Muscle layer of colon (tissue), 2 donors: ENCODE results near the gene GLUL.
"Not testable (repeated sequence)": the region's sequence is repeated elsewhere in the genome, so short reads cannot be mapped to it uniquely, and the experiment has no call there.

ENCODE experiments used
- H3K27ac ChIP-seq: one replicate; pipeline ENCODE4 v1.7.0; 2013; ENCODE audit warnings: low read depth, mild to moderate bottlenecking, low read length, moderate library complexity
- H3K27me3 ChIP-seq, 2 donors: one replicate each; pipeline ENCODE4 v1.7.0; 2013; ENCODE audit warnings: low read length in 2 of 2, mild to moderate bottlenecking in 2 of 2; ENCODE audit not compliant: insufficient read depth in 2 of 2, control insufficient read depth in 1 of 2
- H3K36me3 ChIP-seq: one replicate; pipeline ENCODE4 v1.7.0; 2013; ENCODE audit warnings: mild to moderate bottlenecking, low read length; ENCODE audit not compliant: insufficient read depth
- H3K4me1 ChIP-seq: one replicate; pipeline ENCODE4 v1.7.0; 2013; ENCODE audit warnings: mild to moderate bottlenecking, low read length; ENCODE audit not compliant: insufficient read depth
- H3K4me3 ChIP-seq, 2 donors: one replicate each; pipeline ENCODE4 v1.7.0; 2013; ENCODE audit warnings: low read length in 2 of 2, low read depth in 1 of 2, mild to moderate bottlenecking in 1 of 2, moderate library complexity in 1 of 2
- H3K9ac ChIP-seq: one replicate; pipeline ENCODE4 v1.7.0; 2013; ENCODE audit warnings: low read length
- H3K9me3 ChIP-seq: one replicate; pipeline ENCODE4 v1.7.0; 2013; ENCODE audit warnings: mild to moderate bottlenecking, low read length
- donor health status: abdominal sarcoma.
- donor health status: Adenocarcinoma of cecum.

GLUL gene

DNA sequence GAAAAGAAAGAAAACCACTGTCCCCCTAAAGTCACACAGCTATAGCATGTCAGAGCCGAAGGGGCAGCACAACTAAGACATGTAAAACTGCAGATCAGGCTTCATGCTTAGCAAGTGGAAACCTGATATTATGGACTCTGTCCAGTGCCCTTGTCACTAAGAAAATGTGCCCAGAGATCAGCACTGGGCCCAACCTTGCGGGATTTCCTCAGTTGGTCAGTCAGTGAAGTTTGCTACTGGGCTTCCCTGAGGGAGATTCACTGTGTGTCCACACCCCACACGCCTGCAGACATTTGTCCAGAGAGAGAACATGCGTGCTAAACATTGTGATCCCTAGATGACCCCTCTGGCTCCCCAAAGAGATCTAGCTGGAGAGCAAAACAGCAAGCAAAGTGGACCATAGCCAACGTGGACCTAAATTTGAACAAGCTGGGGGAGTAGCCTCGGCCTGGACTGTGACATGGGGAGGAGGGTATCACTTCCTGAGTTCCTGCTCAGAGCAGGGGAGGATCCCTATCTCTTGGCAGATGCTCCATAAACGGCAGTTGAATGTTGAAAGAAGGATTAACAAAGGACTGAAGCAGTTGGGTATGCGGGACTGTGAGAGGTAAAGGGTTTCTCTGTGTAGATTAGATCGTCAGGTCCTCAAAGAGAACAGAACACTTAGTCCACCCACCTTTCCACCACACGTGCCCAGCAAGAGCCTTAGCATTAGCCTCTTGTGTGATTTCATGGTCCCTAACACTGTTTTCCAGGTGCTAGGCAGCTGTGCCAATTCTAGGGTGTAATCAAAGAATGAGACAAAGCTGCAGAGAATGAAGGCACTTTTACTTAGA lies 53.6 kb downstream of the GLUL start:
- H3K4me1 ChIP-seq: no peaks in the 10 kb centered on the region
- no peak overlapping the region for H3K4me3 ChIP-seq
- H3K27ac ChIP-seq: no peak overlapping the region
- H3K27me3 ChIP-seq: no peaks in the 10 kb centered on the region
- no peaks in the 10 kb centered on the region for H3K9me3 ChIP-seq
- no peaks in the 10 kb centered on the region for H3K36me3 ChIP-seq
- H3K9ac ChIP-seq: no peak overlapping the region

DNA sequence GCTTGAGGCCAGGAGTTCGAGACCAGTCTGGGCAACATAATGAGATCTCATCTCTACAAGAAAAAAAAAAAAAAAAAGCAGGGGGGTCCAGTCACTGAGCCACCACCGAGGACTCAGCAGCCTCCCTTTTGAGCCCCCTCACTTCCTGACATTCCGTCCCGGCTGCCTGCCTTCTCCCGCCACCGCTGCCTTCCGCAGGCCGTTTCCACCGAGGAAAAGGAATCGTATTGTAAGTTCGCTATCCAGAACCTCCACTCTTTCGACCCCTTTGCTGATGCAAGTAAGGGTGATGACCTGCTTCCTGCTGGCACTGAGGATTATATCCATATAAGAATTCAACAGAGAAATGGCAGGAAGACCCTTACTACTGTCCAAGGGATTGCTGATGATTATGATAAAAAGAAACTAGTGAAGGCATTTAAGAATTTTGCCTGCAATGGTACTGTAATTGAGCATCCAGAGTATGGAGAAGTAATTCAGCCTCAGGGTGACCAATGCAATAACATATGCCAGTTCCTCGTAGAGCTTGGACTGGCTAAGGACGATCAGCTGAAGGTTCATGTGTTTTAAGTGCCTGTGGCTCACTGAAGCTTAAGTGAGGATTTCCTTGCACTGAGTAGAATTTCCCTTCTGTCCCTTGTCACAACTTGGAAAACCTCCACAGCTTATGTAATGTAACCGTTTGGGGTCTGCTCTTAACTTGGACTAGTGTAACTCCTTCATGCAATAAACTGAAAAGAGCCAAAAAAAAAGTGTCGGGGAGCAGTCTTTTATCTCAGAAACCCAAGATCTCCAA lies 55.6 kb downstream of the GLUL start:
- no peaks in the 10 kb centered on the region for H3K27me3 ChIP-seq
- H3K9me3 ChIP-seq: no peaks in the 10 kb centered on the region
- H3K4me3 ChIP-seq: no peak overlapping the region
- H3K9ac ChIP-seq: no peak overlapping the region
- H3K4me1 ChIP-seq: no peaks in the 10 kb centered on the region
- H3K27ac ChIP-seq: no peak overlapping the region
- no peaks in the 10 kb centered on the region for H3K36me3 ChIP-seq

DNA sequence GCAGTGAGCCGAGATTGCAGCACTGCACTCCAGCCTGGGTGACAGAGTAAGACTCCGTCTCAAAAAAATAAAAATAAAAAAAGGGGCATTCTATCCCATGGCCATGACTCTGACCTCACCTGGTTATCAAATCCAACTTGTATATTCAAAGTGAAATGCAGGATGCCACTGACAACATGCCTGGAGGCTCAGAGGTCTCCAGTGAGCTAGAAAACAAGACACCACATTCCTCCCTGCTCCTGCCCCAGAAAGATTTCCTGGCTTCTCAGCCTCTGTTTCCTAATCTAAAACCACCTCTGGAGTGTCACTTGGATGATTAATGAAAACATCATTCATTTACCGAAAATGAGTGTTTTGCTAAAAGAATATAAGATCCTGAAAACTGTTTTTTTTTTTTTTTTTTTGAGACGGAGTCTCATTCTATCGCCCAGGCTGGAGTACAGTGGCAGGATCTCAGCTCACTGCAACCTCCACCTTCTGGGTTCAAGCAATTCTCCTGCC lies 58.5 kb downstream of the GLUL start:
- not testable (repeated sequence) for H3K27ac ChIP-seq, H3K27me3 ChIP-seq, H3K9me3 ChIP-seq, H3K36me3 ChIP-seq, H3K4me3 ChIP-seq, H3K9ac ChIP-seq, H3K4me1 ChIP-seq

DNA sequence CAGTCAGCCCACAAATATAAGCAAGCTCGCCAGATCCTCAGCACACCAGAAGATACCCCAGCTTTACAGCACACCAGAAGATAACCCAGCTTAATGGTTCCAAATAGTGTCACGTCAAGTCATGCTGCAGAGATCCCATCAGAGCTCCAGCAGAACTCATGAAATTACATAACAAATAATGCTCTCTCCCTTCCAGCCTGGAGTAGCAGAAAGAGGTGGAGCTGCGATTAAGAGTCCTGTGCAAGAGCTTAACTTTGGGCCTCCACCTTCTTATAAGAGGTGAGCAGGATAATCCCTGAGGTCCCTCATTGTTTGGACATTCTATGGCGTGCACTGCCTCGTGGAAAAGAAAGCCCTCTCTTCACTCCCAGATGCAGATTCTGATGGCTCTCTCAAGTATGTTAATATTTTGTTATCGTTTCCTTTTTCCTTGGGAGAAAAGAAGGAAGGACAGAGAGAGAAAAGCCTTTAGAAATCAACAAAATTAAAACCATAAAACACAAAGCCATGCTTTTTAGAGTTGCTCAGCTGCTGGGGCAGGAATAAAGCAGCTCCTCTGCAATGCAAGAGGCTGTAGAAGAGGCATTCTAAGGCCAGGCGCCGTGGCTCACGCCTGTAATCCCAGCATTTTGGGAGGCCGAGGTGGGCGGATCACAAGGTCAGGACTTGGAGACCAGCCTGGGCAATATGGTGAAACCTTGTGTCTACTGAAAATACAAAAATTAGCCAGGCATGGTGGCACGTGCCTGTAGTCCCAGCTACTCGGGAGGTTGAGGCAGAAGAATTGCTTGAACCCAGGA lies 59.1 kb downstream of the GLUL start:
- no peak overlapping the region for H3K27ac ChIP-seq
- H3K9ac ChIP-seq: no peak overlapping the region
- no peaks in the 10 kb centered on the region for H3K27me3 ChIP-seq
- H3K36me3 ChIP-seq: no peaks in the 10 kb centered on the region
- no peaks in the 10 kb centered on the region for H3K4me1 ChIP-seq
- H3K4me3 ChIP-seq: no peak overlapping the region
- no peaks in the 10 kb centered on the region for H3K9me3 ChIP-seq
